Measurements from ENCODE around the gene LZTR1.
A peak's percentile ranks its signal among the peaks of the same experiment; 100 is the strongest.

GRCh38 chr22:21010426-21011113 lies 28.5 kb downstream of the LZTR1 start:
- no peak for TF ChIP-seq POLR2AphosphoS5 (IDR thresholded peaks at IDR 0.05; ENCODE audit: low read depth)
- TF ChIP-seq, protein P1, sequence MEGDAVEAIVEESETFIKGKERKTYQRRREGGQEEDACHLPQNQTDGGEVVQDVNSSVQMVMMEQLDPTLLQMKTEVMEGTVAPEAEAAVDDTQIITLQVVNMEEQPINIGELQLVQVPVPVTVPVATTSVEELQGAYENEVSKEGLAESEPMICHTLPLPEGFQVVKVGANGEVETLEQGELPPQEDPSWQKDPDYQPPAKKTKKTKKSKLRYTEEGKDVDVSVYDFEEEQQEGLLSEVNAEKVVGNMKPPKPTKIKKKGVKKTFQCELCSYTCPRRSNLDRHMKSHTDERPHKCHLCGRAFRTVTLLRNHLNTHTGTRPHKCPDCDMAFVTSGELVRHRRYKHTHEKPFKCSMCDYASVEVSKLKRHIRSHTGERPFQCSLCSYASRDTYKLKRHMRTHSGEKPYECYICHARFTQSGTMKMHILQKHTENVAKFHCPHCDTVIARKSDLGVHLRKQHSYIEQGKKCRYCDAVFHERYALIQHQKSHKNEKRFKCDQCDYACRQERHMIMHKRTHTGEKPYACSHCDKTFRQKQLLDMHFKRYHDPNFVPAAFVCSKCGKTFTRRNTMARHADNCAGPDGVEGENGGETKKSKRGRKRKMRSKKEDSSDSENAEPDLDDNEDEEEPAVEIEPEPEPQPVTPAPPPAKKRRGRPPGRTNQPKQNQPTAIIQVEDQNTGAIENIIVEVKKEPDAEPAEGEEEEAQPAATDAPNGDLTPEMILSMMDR (conservative IDR thresholded peaks at IDR 0.05; ENCODE audit: low read depth in 2 of 2) = no peak
- no peak for TF ChIP-seq EZH2 (IDR thresholded peaks at IDR 0.05; ENCODE audit: low read depth, unreplicated experiment)
- no peak for TF ChIP-seq REST (IDR thresholded peaks at IDR 0.05; ENCODE audit: unreplicated experiment)
- TF ChIP-seq EZH2phosphoT487 (IDR thresholded peaks at IDR 0.05; ENCODE audit: unreplicated experiment) = no peak
- no peak for TF ChIP-seq JUNB (IDR thresholded peaks at IDR 0.05; ENCODE audit: unreplicated experiment)
- no peak for TF ChIP-seq ZNF331 (CRISPR knock-in tag; IDR thresholded peaks at IDR 0.05; ENCODE audit: low read depth)
- no peak for TF ChIP-seq ETS1 (IDR thresholded peaks at IDR 0.05)
- TF ChIP-seq CREB1 (CRISPR knock-in tag; IDR thresholded peaks at IDR 0.05; ENCODE audit: low read depth) = no peak
- TF ChIP-seq, protein P2, sequence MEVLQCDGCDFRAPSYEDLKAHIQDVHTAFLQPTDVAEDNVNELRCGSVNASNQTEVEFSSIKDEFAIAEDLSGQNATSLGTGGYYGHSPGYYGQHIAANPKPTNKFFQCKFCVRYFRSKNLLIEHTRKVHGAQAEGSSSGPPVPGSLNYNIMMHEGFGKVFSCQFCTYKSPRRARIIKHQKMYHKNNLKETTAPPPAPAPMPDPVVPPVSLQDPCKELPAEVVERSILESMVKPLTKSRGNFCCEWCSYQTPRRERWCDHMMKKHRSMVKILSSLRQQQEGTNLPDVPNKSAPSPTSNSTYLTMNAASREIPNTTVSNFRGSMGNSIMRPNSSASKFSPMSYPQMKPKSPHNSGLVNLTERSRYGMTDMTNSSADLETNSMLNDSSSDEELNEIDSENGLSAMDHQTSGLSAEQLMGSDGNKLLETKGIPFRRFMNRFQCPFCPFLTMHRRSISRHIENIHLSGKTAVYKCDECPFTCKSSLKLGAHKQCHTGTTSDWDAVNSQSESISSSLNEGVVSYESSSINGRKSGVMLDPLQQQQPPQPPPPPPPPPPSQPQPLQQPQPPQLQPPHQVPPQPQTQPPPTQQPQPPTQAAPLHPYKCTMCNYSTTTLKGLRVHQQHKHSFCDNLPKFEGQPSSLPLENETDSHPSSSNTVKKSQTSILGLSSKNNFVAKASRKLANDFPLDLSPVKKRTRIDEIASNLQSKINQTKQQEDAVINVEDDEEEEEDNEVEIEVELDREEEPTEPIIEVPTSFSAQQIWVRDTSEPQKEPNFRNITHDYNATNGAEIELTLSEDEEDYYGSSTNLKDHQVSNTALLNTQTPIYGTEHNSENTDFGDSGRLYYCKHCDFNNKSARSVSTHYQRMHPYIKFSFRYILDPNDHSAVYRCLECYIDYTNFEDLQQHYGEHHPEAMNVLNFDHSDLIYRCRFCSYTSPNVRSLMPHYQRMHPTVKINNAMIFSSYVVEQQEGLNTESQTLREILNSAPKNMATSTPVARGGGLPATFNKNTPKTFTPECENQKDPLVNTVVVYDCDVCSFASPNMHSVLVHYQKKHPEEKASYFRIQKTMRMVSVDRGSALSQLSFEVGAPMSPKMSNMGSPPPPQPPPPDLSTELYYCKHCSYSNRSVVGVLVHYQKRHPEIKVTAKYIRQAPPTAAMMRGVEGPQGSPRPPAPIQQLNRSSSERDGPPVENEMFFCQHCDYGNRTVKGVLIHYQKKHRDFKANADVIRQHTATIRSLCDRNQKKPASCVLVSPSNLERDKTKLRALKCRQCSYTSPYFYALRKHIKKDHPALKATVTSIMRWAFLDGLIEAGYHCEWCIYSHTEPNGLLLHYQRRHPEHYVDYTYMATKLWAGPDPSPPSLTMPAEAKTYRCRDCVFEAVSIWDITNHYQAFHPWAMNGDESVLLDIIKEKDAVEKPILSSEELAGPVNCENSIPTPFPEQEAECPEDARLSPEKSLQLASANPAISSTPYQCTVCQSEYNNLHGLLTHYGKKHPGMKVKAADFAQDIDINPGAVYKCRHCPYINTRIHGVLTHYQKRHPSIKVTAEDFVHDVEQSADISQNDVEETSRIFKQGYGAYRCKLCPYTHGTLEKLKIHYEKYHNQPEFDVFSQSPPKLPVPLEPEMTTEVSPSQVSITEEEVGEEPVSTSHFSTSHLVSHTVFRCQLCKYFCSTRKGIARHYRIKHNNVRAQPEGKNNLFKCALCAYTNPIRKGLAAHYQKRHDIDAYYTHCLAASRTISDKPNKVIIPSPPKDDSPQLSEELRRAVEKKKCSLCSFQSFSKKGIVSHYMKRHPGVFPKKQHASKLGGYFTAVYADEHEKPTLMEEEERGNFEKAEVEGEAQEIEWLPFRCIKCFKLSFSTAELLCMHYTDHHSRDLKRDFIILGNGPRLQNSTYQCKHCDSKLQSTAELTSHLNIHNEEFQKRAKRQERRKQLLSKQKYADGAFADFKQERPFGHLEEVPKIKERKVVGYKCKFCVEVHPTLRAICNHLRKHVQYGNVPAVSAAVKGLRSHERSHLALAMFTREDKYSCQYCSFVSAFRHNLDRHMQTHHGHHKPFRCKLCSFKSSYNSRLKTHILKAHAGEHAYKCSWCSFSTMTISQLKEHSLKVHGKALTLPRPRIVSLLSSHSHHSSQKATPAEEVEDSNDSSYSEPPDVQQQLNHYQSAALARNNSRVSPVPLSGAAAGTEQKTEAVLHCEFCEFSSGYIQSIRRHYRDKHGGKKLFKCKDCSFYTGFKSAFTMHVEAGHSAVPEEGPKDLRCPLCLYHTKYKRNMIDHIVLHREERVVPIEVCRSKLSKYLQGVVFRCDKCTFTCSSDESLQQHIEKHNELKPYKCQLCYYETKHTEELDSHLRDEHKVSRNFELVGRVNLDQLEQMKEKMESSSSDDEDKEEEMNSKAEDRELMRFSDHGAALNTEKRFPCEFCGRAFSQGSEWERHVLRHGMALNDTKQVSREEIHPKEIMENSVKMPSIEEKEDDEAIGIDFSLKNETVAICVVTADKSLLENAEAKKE (CRISPR knock-in tag; IDR thresholded peaks at IDR 0.05) = 0 out of 2 replicates have a peak, but pooled peaks have one; percentile 65
- no peak for TF ChIP-seq STAT1 (IDR thresholded peaks at IDR 0.05; ENCODE audit: unreplicated experiment)
- no peak for TF ChIP-seq NANOG (IDR thresholded peaks at IDR 0.05; ENCODE audit: borderline replicate concordance)
